ENCODE data around the gene F12. TPM values are rescaled to one million over a fixed set of nuclear protein-coding genes. Genes with fewer than 3 reads are reported as not detected.
A peak's percentile ranks its signal among the peaks of the same experiment; 100 is the strongest.

F12 gene
- total RNA-seq, 1 experiment from 2014 or later, result 16.5 TPM

GRCh38 chr5:177358370-177358819 is 51.0 kb downstream of the F12 start:
- Mint-ChIP-seq H3K27ac (ENCODE audit: low read depth, unreplicated experiment) (no peak overlapping the region), H3K9me3 (ENCODE audit: unreplicated experiment) (no peaks in the 10 kb centered on the region), H3K27me3 (ENCODE audit: insufficient read depth, unreplicated experiment) (no peaks in the 10 kb centered on the region), H3K4me1 (ENCODE audit: insufficient read depth, unreplicated experiment) (peaks cover 27% of the 10 kb centered on the region), H3K36me3 (ENCODE audit: insufficient read depth, unreplicated experiment) (no peaks in the 10 kb centered on the region), H3K4me3 (ENCODE audit: unreplicated experiment) (peak overlapping the region; percentile 51)
- BruUV-seq (replicated peaks), result no TSS peak
- no peak for DNase-seq (ENCODE audit: unreplicated experiment)
- no peak for TF ChIP-seq CTCF (IDR thresholded peaks at IDR 0.05; ENCODE audit: unreplicated experiment)
- POLR2A ChIA-PET, result interaction anchor here (0.6 kb wide), 1 partner anchor 11 kb away, joined by 3 read pairs; no protein-coding TSS in a partner anchor
- CTCF ChIA-PET, result interaction anchor here (1.0 to 4.7 kb wide), 4 partner anchors 12 to 697 kb away, joined by 3 to 21 read pairs (median 4); no protein-coding TSS in a partner anchor
- intact Hi-C loops (cut with micrococcal nuclease), result no loop called here

- DNase-seq (ENCODE audit: unreplicated experiment), result peak; percentile 55
- ChIA-PET CTCF (interaction anchor here (0.6 to 4.7 kb wide), 3 partner anchors 12 to 46 kb away, joined by 3 to 21 read pairs (median 5); no protein-coding TSS in a partner anchor), POLR2A (interaction anchor here (0.6 to 2.0 kb wide), 4 partner anchors 12 to 70 kb away, joined by 3 to 5 read pairs (median 4); no protein-coding TSS in a partner anchor)
- BruUV-seq (replicated peaks), result no TSS peak
- H3K36me3 Mint-ChIP-seq (ENCODE audit: insufficient read depth, unreplicated experiment), result no peaks in the 10 kb centered on the region
- no peaks in the 10 kb centered on the region for H3K27me3 Mint-ChIP-seq (ENCODE audit: insufficient read depth, unreplicated experiment)
- no peaks in the 10 kb centered on the region for H3K9me3 Mint-ChIP-seq (ENCODE audit: unreplicated experiment)
- no peak within 1 kb of the TSS for H3K27ac Mint-ChIP-seq (ENCODE audit: low read depth, unreplicated experiment)
- peaks cover 24% of the 10 kb centered on the region for H3K4me1 Mint-ChIP-seq (ENCODE audit: insufficient read depth, unreplicated experiment)
- peak within 1 kb of the TSS; percentile 51 for H3K4me3 Mint-ChIP-seq (ENCODE audit: unreplicated experiment)
- TF ChIP-seq CTCF (IDR thresholded peaks at IDR 0.05; ENCODE audit: unreplicated experiment), result no peak
- intact Hi-C loops (cut with micrococcal nuclease), result no loop called here
Measured at GRCh38 chr5:177357459-177358351, 51.7 kb downstream of the F12 start, which contains the start of gene RGS14. Gene RGS14, plus strand, starts transcription at chr5:177357924. Its CDS starts 101 bp downstream, at chr5:177358025.

GRCh38 chr5:177357146-177357458 is 52.3 kb downstream of the F12 start:
- Mint-ChIP-seq H3K27ac (ENCODE audit: low read depth, unreplicated experiment) (no peak overlapping the region), H3K36me3 (ENCODE audit: insufficient read depth, unreplicated experiment) (no peaks in the 10 kb centered on the region), H3K4me3 (ENCODE audit: unreplicated experiment) (peak overlapping the region; percentile 30), H3K9me3 (ENCODE audit: unreplicated experiment) (no peaks in the 10 kb centered on the region), H3K27me3 (ENCODE audit: insufficient read depth, unreplicated experiment) (no peaks in the 10 kb centered on the region), H3K4me1 (ENCODE audit: insufficient read depth, unreplicated experiment) (peaks cover 18% of the 10 kb centered on the region)
- DNase-seq (ENCODE audit: unreplicated experiment), result no peak
- no TSS peak for BruUV-seq (replicated peaks)
- ChIA-PET POLR2A (interaction anchor here (2.0 kb wide), 1 partner anchor 32 kb away, joined by 5 read pairs; no protein-coding TSS in a partner anchor), CTCF (interaction anchor here (0.6 to 1.5 kb wide), 2 partner anchors 13 to 33 kb away, joined by 3 read pairs; no protein-coding TSS in a partner anchor)
- intact Hi-C loops (cut with micrococcal nuclease), result no loop called here
- no peak for TF ChIP-seq CTCF (IDR thresholded peaks at IDR 0.05; ENCODE audit: unreplicated experiment)

- H3K4me1 Mint-ChIP-seq (ENCODE audit: insufficient read depth, unreplicated experiment), result peaks cover 18% of the 10 kb centered on the region
- no peak for DNase-seq (ENCODE audit: unreplicated experiment)
- intact Hi-C loops (cut with micrococcal nuclease), result no loop called here
- POLR2A ChIA-PET, result interaction anchor here (2.0 kb wide), 1 partner anchor 32 kb away, joined by 5 read pairs; no protein-coding TSS in a partner anchor
- H3K27ac Mint-ChIP-seq (ENCODE audit: low read depth, unreplicated experiment), result no peak overlapping the region
- no peaks in the 10 kb centered on the region for H3K27me3 Mint-ChIP-seq (ENCODE audit: insufficient read depth, unreplicated experiment)
- BruUV-seq (replicated peaks), result no TSS peak
- CTCF ChIA-PET, result interaction anchor here (0.6 to 1.5 kb wide), 3 partner anchors 10 to 34 kb away, joined by 3 read pairs; no protein-coding TSS in a partner anchor
- H3K4me3 Mint-ChIP-seq (ENCODE audit: unreplicated experiment), result no peak overlapping the region
- H3K9me3 Mint-ChIP-seq (ENCODE audit: unreplicated experiment), result no peaks in the 10 kb centered on the region
- no peaks in the 10 kb centered on the region for H3K36me3 Mint-ChIP-seq (ENCODE audit: insufficient read depth, unreplicated experiment)
- no peak for TF ChIP-seq CTCF (IDR thresholded peaks at IDR 0.05; ENCODE audit: unreplicated experiment)
Measured at GRCh38 chr5:177356746-177357145, 52.6 kb downstream of the F12 start.
